ENCODE results near the gene ARSB. TPM values are rescaled to one million over a fixed set of nuclear protein-coding genes. Genes with fewer than 3 reads are reported as not detected.

ARSB gene
- total RNA-seq, 1 experiment from 2014 or later, result 11.4 TPM

GRCh38 chr5:78738104-78738503, 247.0 kb downstream of the ARSB start:
- Histone ChIP-seq H2BK12ac (ENCODE audit: insufficient read length, low read depth, low read length) (no peak overlapping the region), H3K4me1 (ENCODE audit: insufficient read depth, low read length) (no peaks in the 10 kb centered on the region), H3K4ac (ENCODE audit: low read depth, low read length) (no peak overlapping the region), H3K18ac (ENCODE audit: insufficient read length, low read depth, low read length) (no peak overlapping the region), H3K23me2 (ENCODE audit: insufficient read length, low read depth, low read length, poor library complexity, severe bottlenecking) (no peaks in the 10 kb centered on the region), H3K14ac (ENCODE audit: insufficient read depth, low read length) (no peak overlapping the region), H3K79me2 (ENCODE audit: insufficient read depth, low read length) (no peaks in the 10 kb centered on the region), H2BK120ac (ENCODE audit: low read depth, low read length, poor library complexity, severe bottlenecking) (no peak overlapping the region), H3T11ph (ENCODE audit: low read length) (no peak overlapping the region), H4K5ac (ENCODE audit: insufficient read length, low read depth, low read length) (no peak overlapping the region), H2BK5ac (ENCODE audit: insufficient read length, low read length) (no peak overlapping the region), H3K56ac (ENCODE audit: insufficient read length, low read depth, low read length) (no peak overlapping the region), H4K91ac (ENCODE audit: insufficient read length, low read depth, low read length) (no peak overlapping the region), H2BK15ac (ENCODE audit: low read depth, low read length) (no peak overlapping the region), H3K27me3 (ENCODE audit: insufficient read depth, low read length) (no peaks in the 10 kb centered on the region), H4K8ac (replicated peaks; ENCODE audit: insufficient read length, low read depth, low read length) (no peak overlapping the region), H3K9ac (ENCODE audit: extremely low read depth, insufficient read length, low read length) (no peak overlapping the region), H2BK20ac (ENCODE audit: low read depth, low read length, poor library complexity, severe bottlenecking) (no peak overlapping the region), H2AK5ac (ENCODE audit: insufficient read length, low read length) (no peak overlapping the region), H3K23ac (ENCODE audit: insufficient read length, low read depth, low read length) (no peak overlapping the region), H3K79me1 (ENCODE audit: insufficient read depth, low read depth, low read length, poor library complexity, severe bottlenecking) (no peaks in the 10 kb centered on the region), H3K9me3 (ENCODE audit: control insufficient read depth, low read depth, low read length) (no peaks in the 10 kb centered on the region), H3K4me2 (ENCODE audit: insufficient read depth, insufficient read length, low read length) (no peak overlapping the region), H3K27ac (ENCODE audit: insufficient read length, low read depth, low read length) (no peak overlapping the region), H4K20me1 (ENCODE audit: control insufficient read depth, insufficient read depth, insufficient read length) (no peaks in the 10 kb centered on the region), H2AFZ (ENCODE audit: low read length) (no peak overlapping the region)
- no peak for DNase-seq
- TF ChIP-seq CTCF (conservative IDR thresholded peaks at IDR 0.05), result no peak
- Mint-ChIP-seq H3K27me3 (ENCODE audit: low read depth) (no peaks in the 10 kb centered on the region; the same call in none of the 2 replicates), H3K9me3 (peaks cover 10% of the 10 kb centered on the region in 2 experiments; a peak in 4 of 5 replicates), H3K36me3 (ENCODE audit: insufficient read depth in 1 of 3, low read depth in 3 of 3) (peaks cover 0 to 5% (median 0%) of the 10 kb centered on the region in 3 experiments; a peak in 2 of 7 replicates), H3K4me1 (no peaks in the 10 kb centered on the region), H3K27ac (no peak overlapping the region; a peak in 1 of 7 replicates), H3K4me3 (no peak overlapping the region)
- no CpG with 5 or more reads among the region's 3 CpGs for WGBS (ENCODE audit: extremely low coverage, insufficient read length, low lambda C conversion rate)

Data from H9 (cell line).